Fibroblast of pulmonary artery (primary cell): Measurements from ENCODE around the gene TRAF1.

Source experiments
- DNase-seq: peaks from one replicate; pipeline ENCODE4 v3.0.0-alpha.2; 2010; ENCODE audit warnings: low read depth
- H3K4me3 ChIP-seq: replicated peaks from 2 replicates; pipeline ENCODE4 v1.5.1; 2011; ENCODE audit warnings: low read depth, mild to moderate bottlenecking, control low read depth, low read length, moderate library complexity
- TF ChIP-seq, protein P1 (sequence below): IDR thresholded peaks from 2 replicates; pipeline ENCODE4 v1.5.1; 2011; ENCODE audit warnings: mild to moderate bottlenecking, control low read depth, low read length, inconsistent platforms; ENCODE audit errors: missing control alignments

Gene TRAF1

DNA sequence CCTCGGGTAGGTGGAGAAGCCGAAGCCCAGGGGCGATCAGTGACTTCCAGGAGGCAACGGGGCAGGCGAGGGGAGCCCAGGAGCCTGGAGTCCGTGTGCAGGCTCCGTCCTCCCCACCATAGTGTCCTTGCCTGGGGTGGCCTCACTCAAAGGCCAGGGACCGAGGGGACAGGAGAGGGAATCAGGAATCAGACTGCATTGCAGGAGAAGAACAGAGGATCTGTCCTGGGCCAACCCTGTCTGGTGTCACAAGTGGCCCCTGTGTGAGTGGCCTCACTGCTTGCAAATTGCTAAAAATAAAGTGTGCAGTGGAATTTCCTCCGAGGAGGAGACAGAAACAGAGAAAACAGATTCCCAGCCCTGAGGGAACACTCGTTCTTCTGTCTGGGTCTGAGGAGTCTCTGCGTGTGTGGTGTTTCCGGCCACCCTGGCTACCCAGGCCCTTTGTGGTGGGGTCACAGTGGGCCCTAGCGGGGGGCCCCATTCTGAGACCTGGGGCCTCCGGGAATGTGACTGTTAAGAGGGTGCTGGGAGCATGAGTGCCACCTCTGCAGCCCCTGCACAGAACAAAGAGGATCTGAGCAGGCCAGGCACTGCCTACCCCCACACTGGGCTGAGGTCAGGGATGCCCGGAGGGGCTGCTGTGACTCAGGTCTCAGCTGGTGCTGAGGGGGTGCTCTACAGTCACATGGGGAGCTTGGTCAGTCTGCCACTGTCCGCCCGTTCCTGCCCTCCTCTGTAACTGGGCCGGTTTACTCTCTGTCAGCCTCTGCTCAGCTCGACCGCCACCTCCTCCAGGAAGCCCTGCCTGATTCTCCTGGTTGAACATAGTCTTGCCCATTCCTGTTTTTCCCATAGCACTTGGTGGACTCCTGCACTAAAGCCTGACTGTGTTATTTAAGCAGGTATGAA lies 7.4 kb downstream of the TRAF1 start:
- TF ChIP-seq, protein P1, sequence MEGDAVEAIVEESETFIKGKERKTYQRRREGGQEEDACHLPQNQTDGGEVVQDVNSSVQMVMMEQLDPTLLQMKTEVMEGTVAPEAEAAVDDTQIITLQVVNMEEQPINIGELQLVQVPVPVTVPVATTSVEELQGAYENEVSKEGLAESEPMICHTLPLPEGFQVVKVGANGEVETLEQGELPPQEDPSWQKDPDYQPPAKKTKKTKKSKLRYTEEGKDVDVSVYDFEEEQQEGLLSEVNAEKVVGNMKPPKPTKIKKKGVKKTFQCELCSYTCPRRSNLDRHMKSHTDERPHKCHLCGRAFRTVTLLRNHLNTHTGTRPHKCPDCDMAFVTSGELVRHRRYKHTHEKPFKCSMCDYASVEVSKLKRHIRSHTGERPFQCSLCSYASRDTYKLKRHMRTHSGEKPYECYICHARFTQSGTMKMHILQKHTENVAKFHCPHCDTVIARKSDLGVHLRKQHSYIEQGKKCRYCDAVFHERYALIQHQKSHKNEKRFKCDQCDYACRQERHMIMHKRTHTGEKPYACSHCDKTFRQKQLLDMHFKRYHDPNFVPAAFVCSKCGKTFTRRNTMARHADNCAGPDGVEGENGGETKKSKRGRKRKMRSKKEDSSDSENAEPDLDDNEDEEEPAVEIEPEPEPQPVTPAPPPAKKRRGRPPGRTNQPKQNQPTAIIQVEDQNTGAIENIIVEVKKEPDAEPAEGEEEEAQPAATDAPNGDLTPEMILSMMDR, result no peak
- no peak overlapping the region for H3K4me3 ChIP-seq
- DNase-seq, result no peak

DNA sequence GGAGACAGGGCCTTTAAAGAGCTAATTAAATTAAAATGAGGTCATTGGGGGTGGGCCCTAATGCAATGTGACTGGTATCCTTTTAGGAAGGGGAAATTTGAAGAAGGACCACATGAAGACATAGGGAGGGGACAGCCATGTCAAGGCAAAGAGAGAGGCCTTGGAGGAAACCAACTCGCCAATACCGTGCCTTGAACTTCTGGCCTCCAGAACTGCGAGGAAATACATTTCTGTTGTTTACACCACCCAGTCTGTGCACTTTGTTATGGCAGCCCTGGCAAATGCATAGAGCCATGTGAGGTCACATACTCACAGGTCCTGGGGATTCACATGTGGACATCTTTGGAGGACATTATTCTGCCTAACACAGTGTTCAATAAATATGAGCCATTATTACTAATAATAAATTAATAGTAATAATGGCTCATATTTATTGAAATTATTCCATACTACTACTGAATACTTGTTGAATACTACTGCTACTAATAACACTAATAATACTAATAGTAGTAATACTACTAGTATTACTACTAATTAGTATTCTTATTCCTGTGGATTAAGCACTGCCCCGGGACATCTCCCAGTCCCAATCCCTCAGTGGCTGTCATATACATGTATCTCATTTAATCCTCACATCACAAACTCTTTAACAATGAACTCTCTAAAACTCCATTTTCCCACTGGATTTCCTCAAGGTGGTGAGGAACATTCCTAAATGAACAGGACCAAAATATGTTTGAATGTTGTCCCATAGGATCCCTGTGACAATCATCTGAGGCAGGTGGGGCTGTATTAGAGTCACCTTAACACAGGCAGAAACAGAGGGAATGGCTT lies 8.4 kb downstream of the TRAF1 start:
- no peak overlapping the region for H3K4me3 ChIP-seq
- DNase-seq, result no peak
- TF ChIP-seq, protein P1, result no peak

DNA sequence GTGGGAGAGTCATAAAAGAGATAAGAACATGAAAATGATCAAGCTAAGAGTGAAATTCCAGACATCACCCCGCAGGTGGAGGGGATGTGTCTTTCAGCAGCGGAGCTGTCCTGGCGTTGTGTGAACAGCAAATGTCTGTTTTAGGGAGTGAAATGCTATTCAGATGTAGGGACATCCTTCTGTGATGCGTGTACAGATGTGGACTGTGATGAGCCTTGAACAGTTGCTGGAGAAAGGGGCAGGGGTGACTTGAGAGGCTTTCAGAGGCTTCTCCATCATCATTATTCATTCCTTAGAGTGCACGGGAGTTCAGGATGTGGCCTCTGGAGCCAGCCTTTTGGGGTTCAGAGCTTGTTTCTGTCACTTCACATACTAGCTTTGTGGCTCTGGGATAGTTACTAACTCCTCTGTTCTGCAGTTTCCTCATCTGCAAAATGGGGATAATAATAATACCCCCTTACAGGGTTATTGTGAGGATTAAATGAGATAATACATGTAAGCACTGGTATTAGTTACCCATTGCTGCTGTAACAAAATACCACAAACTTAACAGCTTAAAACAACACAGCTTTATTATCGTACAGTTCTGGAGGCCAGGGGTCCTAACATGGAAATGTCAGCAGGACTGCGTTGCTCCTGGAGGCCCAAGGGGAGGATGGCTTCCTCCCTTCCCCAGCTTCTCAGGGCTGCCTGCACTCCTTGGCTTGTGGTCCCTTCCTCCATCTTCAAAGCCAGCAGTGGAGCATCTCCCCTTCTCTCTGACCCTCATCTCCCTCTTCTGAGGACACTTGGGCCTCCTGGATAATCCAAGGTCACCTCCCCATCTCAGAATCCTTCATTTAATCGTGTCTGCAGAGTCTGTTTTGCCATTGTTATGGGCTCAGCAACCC lies 9.4 kb downstream of the TRAF1 start:
- TF ChIP-seq, protein P1, result no peak
- no peak overlapping the region for H3K4me3 ChIP-seq
- no peak for DNase-seq

DNA sequence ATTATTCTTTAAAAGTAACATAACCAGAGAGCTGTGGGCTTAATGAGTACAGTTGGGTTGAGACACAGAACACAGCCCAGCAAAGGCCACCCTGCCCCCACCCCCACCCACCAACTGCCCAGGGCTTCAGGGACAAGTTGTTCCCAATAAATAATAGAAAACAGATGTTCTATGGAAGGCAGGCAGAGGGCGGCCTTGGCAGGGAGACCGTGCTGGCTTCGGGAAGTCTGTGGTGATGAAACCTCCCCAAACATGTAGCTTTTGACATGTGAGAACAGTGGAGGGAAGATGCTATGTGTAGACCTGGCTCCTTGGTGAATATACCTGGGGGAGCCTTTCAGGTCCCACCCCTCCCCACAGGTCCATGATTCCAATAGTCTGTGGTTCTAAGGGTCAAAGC lies 10.0 kb downstream of the TRAF1 start:
- DNase-seq, result peak; percentile 83
- no peak overlapping the region for H3K4me3 ChIP-seq
- TF ChIP-seq, protein P1, result peak; percentile 44

DNA sequence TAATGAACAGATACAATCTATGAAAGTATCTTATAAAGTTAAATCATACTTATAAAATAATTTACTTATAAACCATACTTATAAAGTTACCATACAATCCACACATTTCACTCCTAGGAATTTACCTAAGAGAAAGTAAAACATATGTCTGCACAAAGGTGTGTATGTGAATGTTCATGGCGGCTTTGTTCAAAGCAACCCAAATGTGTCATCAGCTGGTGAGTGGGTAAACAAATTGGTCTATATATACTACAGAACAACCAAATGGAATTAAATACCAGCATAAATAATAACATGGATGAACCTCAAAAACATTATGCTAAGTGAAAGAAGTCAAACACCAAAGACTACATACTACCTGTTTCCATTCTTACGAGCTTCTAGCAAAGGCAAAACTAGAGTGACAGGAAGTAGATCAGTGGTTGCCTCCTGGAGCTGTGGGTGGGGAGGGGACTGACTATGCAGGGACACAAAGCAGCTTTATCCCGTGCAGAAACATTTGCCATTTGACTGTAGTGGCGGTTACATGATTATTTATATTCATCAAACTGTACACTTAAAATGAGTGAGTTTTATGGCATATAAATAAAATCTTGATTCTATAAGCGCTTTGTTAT lies 10.6 kb downstream of the TRAF1 start:
- DNase-seq, result no peak
- TF ChIP-seq, protein P1, result no peak
- H3K4me3 ChIP-seq, result no peak overlapping the region

DNA sequence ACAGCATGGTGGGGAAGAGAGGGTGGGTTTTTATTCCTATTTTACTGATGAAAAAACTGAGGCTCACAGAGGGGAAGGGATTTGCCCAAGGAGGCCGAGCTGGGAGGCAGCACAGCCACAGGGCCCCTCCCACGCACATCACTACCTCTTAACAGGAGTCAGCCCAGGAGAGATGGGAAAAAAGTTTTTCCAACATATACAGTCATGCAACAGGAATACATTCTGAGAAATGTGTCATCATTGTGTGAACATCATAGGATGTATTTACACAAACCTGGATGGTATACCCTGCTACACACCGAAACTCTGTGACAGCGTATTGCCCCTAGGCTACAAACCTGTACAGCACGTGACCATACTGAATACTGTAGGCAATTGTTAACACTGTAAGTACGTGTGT lies 11.6 kb downstream of the TRAF1 start:
- no peak for DNase-seq
- TF ChIP-seq, protein P1, result no peak
- H3K4me3 ChIP-seq, result no peak overlapping the region
